ENCODE data around the gene RPS6KA1.
A peak's percentile ranks its signal among the peaks of the same experiment; 100 is the strongest.

The RPS6KA1 gene

GRCh38 chr1:26537951-26538352, 8.4 kb downstream of the RPS6KA1 start:
- H3K9me2 ChIP-seq (replicated peaks; ENCODE audit: insufficient read depth, low read length) = no peaks in the 10 kb centered on the region
- no peak overlapping the region for H3K4me2 ChIP-seq (ENCODE audit: low read depth, low read length)
- H3K36me3 ChIP-seq (replicated peaks; ENCODE audit: insufficient read depth, low read length) = no peaks in the 10 kb centered on the region
- no peaks in the 10 kb centered on the region for H3K27me3 ChIP-seq (replicated peaks; ENCODE audit: insufficient read depth, low read length)
- no peaks in the 10 kb centered on the region for H3K9me3 ChIP-seq (replicated peaks; ENCODE audit: insufficient read depth, low read length)
- TF ChIP-seq EZH2 (optimal IDR thresholded peaks at IDR 0.05; ENCODE audit: low read depth, low read length) (no peak), CTCF (IDR thresholded peaks at IDR 0.05; ENCODE audit: low read length) (peak; percentile 52), EZH2phosphoT487 (IDR thresholded peaks at IDR 0.05; ENCODE audit: low read length) (no peak)
- peaks cover 8% of the 10 kb centered on the region; the same call in 1 of the 2 replicates for H3K79me2 ChIP-seq (ENCODE audit: low read length)
- no peaks in the 10 kb centered on the region for H4K20me1 ChIP-seq (ENCODE audit: insufficient read depth, low read length)
- DNase-seq = peak; percentile 46
- H3K4me1 ChIP-seq (ENCODE audit: low read length) = peaks cover 35% of the 10 kb centered on the region
- no peak overlapping the region for H2AFZ ChIP-seq (ENCODE audit: low read length)
- peaks cover 29% of the 10 kb centered on the region for H3F3A ChIP-seq (ENCODE audit: insufficient read depth, low read length)
- no peak overlapping the region for H3K4me3 ChIP-seq (ENCODE audit: low read length)
- H3K9ac ChIP-seq (ENCODE audit: low read length) = no peak overlapping the region
- H3K27ac ChIP-seq (ENCODE audit: low read length) = no peak overlapping the region; the same call in 1 of the 2 replicates

GRCh38 chr1:26538480-26539412, 9.2 kb downstream of the RPS6KA1 start:
- Histone ChIP-seq H3K36me3 (replicated peaks; ENCODE audit: insufficient read depth, low read length) (no peaks in the 10 kb centered on the region), H3K4me2 (ENCODE audit: low read depth, low read length) (no peak overlapping the region), H3K27ac (ENCODE audit: low read length) (no peak overlapping the region; the same call in 1 of the 2 replicates), H3K9ac (ENCODE audit: low read length) (no peak overlapping the region), H3K4me1 (ENCODE audit: low read length) (peaks cover 42% of the 10 kb centered on the region), H3F3A (ENCODE audit: insufficient read depth, low read length) (peaks cover 29% of the 10 kb centered on the region), H3K4me3 (ENCODE audit: low read length) (no peak overlapping the region), H4K20me1 (ENCODE audit: insufficient read depth, low read length) (no peaks in the 10 kb centered on the region), H3K9me2 (replicated peaks; ENCODE audit: insufficient read depth, low read length) (no peaks in the 10 kb centered on the region), H3K27me3 (replicated peaks; ENCODE audit: insufficient read depth, low read length) (no peaks in the 10 kb centered on the region), H3K79me2 (ENCODE audit: low read length) (peaks cover 16% of the 10 kb centered on the region; the same call in 1 of the 2 replicates), H3K9me3 (replicated peaks; ENCODE audit: insufficient read depth, low read length) (no peaks in the 10 kb centered on the region), H2AFZ (ENCODE audit: low read length) (no peak overlapping the region)
- peak; percentile 35 for DNase-seq
- TF ChIP-seq CTCF (IDR thresholded peaks at IDR 0.05; ENCODE audit: low read length) (peak; percentile 66), EZH2phosphoT487 (IDR thresholded peaks at IDR 0.05; ENCODE audit: low read length) (no peak)

GRCh38 chr1:26539722-26540121, 10.2 kb downstream of the RPS6KA1 start:
- no peaks in the 10 kb centered on the region for H3K9me3 ChIP-seq (replicated peaks; ENCODE audit: insufficient read depth, low read length)
- no peak for TF ChIP-seq CTCF (IDR thresholded peaks at IDR 0.05; ENCODE audit: low read length)
- no peak for TF ChIP-seq EZH2phosphoT487 (IDR thresholded peaks at IDR 0.05; ENCODE audit: low read length)
- TF ChIP-seq EZH2 (optimal IDR thresholded peaks at IDR 0.05; ENCODE audit: low read depth, low read length) = no peak
- DNase-seq = no peak
- no peaks in the 10 kb centered on the region for H3K27me3 ChIP-seq (replicated peaks; ENCODE audit: insufficient read depth, low read length)
- peak overlapping the region; percentile 31 for H2AFZ ChIP-seq (ENCODE audit: low read length)
- H3F3A ChIP-seq (ENCODE audit: insufficient read depth, low read length) = peaks cover 29% of the 10 kb centered on the region
- H3K4me1 ChIP-seq (ENCODE audit: low read length) = peaks cover 42% of the 10 kb centered on the region
- H3K79me2 ChIP-seq (ENCODE audit: low read length) = peaks cover 15% of the 10 kb centered on the region; the same call in 1 of the 2 replicates
- H4K20me1 ChIP-seq (ENCODE audit: insufficient read depth, low read length) = no peaks in the 10 kb centered on the region
- peak overlapping the region; percentile 15 for H3K4me3 ChIP-seq (ENCODE audit: low read length)
- no peaks in the 10 kb centered on the region for H3K9me2 ChIP-seq (replicated peaks; ENCODE audit: insufficient read depth, low read length)
- H3K27ac ChIP-seq (ENCODE audit: low read length) = peak overlapping the region; percentile 85
- H3K36me3 ChIP-seq (replicated peaks; ENCODE audit: insufficient read depth, low read length) = no peaks in the 10 kb centered on the region
- H3K4me2 ChIP-seq (ENCODE audit: low read depth, low read length) = peak overlapping the region; percentile 51
- H3K9ac ChIP-seq (ENCODE audit: low read length) = peak overlapping the region; percentile 49

All from MM.1S (cell line).